Measurements from ENCODE around the gene CHST3.

Gene CHST3

GRCh38 chr10:72011468-72011867, 47.3 kb downstream of the CHST3 start:
- H3K27ac ChIP-seq: no peak overlapping the region
- no peak for TF ChIP-seq CTCF (conservative IDR thresholded peaks at IDR 0.05)

GRCh38 chr10:72011976-72012512, 47.8 kb downstream of the CHST3 start:
- H3K27ac ChIP-seq: no peak overlapping the region
- TF ChIP-seq CTCF (conservative IDR thresholded peaks at IDR 0.05): no peak

- TF ChIP-seq CTCF (conservative IDR thresholded peaks at IDR 0.05): no peak
- no peak overlapping the region for H3K27ac ChIP-seq
Observed at GRCh38 chr10:72012796-72013195, 48.6 kb downstream of the CHST3 start.

- no peak for TF ChIP-seq CTCF (conservative IDR thresholded peaks at IDR 0.05)
- H3K27ac ChIP-seq: no peak overlapping the region
Observed at GRCh38 chr10:72013202-72013945, 49.2 kb downstream of the CHST3 start.

GRCh38 chr10:72014197-72014596, 50.0 kb downstream of the CHST3 start:
- no peak for TF ChIP-seq CTCF (conservative IDR thresholded peaks at IDR 0.05)
- H3K27ac ChIP-seq: no peak overlapping the region

GRCh38 chr10:72014785-72015480, 50.7 kb downstream of the CHST3 start:
- no peak overlapping the region for H3K27ac ChIP-seq
- TF ChIP-seq CTCF (conservative IDR thresholded peaks at IDR 0.05): no peak

GRCh38 chr10:72015841-72016240, 51.6 kb downstream of the CHST3 start:
- no peak for TF ChIP-seq CTCF (conservative IDR thresholded peaks at IDR 0.05)
- H3K27ac ChIP-seq: no peak overlapping the region

Data from VCaP (cell line).